ENCODE measurements around the gene ANKRD10. TPM values are rescaled to one million over a fixed set of nuclear protein-coding genes. Genes with fewer than 3 reads are reported as not detected.

Gene ANKRD10
- total and polyA plus RNA-seq, 2 experiments from 2014 or later: 250 to 277 TPM

- no peak overlapping the region for H3K27ac ChIP-seq (ENCODE audit: low read depth)
- Mint-ChIP-seq H3K27ac (no peak overlapping the region), H3K4me3 (no peak overlapping the region), H3K4me1 (no peaks in the 10 kb centered on the region; the same call in 2 of the 3 replicates), H3K36me3 (ENCODE audit: low read depth) (peaks cover 48% of the 10 kb centered on the region), H3K27me3 (ENCODE audit: insufficient read depth, low read depth, poor library complexity) (peaks cover 6% of the 10 kb centered on the region), H3K9me3 (peaks cover 66% of the 10 kb centered on the region)
- H3K27me3 ChIP-seq (ENCODE audit: insufficient read depth): no peaks in the 10 kb centered on the region
- DNase-seq (ENCODE audit: low spot score): no peak
- no peak overlapping the region for H3K4me2 ChIP-seq
- no peaks in the 10 kb centered on the region for H4K20me1 ChIP-seq (replicated peaks; ENCODE audit: insufficient read depth)
- no peak for ATAC-seq
- H2AFZ ChIP-seq: no peak overlapping the region
- TF ChIP-seq EZH2phosphoT487 (IDR thresholded peaks at IDR 0.05; ENCODE audit: unreplicated experiment) (no peak), EZH2 (IDR thresholded peaks at IDR 0.05; ENCODE audit: low read depth, unreplicated experiment) (no peak), REST (IDR thresholded peaks at IDR 0.05; ENCODE audit: unreplicated experiment) (no peak), CREB1 (CRISPR knock-in tag; IDR thresholded peaks at IDR 0.05; ENCODE audit: low read depth) (no peak), ZNF114 (CRISPR knock-in tag; IDR thresholded peaks at IDR 0.05) (no peak), ZNF331 (CRISPR knock-in tag; IDR thresholded peaks at IDR 0.05; ENCODE audit: low read depth) (no peak), POLR2AphosphoS5 (IDR thresholded peaks at IDR 0.05; ENCODE audit: low read depth) (no peak), CTCF (conservative IDR thresholded peaks at IDR 0.05; ENCODE audit: low read depth in 2 of 2) (no peak), JUNB (IDR thresholded peaks at IDR 0.05; ENCODE audit: unreplicated experiment) (no peak), NANOG (IDR thresholded peaks at IDR 0.05; ENCODE audit: borderline replicate concordance) (no peak), STAT1 (IDR thresholded peaks at IDR 0.05; ENCODE audit: unreplicated experiment) (no peak)
- TF ChIP-seq, protein P1, sequence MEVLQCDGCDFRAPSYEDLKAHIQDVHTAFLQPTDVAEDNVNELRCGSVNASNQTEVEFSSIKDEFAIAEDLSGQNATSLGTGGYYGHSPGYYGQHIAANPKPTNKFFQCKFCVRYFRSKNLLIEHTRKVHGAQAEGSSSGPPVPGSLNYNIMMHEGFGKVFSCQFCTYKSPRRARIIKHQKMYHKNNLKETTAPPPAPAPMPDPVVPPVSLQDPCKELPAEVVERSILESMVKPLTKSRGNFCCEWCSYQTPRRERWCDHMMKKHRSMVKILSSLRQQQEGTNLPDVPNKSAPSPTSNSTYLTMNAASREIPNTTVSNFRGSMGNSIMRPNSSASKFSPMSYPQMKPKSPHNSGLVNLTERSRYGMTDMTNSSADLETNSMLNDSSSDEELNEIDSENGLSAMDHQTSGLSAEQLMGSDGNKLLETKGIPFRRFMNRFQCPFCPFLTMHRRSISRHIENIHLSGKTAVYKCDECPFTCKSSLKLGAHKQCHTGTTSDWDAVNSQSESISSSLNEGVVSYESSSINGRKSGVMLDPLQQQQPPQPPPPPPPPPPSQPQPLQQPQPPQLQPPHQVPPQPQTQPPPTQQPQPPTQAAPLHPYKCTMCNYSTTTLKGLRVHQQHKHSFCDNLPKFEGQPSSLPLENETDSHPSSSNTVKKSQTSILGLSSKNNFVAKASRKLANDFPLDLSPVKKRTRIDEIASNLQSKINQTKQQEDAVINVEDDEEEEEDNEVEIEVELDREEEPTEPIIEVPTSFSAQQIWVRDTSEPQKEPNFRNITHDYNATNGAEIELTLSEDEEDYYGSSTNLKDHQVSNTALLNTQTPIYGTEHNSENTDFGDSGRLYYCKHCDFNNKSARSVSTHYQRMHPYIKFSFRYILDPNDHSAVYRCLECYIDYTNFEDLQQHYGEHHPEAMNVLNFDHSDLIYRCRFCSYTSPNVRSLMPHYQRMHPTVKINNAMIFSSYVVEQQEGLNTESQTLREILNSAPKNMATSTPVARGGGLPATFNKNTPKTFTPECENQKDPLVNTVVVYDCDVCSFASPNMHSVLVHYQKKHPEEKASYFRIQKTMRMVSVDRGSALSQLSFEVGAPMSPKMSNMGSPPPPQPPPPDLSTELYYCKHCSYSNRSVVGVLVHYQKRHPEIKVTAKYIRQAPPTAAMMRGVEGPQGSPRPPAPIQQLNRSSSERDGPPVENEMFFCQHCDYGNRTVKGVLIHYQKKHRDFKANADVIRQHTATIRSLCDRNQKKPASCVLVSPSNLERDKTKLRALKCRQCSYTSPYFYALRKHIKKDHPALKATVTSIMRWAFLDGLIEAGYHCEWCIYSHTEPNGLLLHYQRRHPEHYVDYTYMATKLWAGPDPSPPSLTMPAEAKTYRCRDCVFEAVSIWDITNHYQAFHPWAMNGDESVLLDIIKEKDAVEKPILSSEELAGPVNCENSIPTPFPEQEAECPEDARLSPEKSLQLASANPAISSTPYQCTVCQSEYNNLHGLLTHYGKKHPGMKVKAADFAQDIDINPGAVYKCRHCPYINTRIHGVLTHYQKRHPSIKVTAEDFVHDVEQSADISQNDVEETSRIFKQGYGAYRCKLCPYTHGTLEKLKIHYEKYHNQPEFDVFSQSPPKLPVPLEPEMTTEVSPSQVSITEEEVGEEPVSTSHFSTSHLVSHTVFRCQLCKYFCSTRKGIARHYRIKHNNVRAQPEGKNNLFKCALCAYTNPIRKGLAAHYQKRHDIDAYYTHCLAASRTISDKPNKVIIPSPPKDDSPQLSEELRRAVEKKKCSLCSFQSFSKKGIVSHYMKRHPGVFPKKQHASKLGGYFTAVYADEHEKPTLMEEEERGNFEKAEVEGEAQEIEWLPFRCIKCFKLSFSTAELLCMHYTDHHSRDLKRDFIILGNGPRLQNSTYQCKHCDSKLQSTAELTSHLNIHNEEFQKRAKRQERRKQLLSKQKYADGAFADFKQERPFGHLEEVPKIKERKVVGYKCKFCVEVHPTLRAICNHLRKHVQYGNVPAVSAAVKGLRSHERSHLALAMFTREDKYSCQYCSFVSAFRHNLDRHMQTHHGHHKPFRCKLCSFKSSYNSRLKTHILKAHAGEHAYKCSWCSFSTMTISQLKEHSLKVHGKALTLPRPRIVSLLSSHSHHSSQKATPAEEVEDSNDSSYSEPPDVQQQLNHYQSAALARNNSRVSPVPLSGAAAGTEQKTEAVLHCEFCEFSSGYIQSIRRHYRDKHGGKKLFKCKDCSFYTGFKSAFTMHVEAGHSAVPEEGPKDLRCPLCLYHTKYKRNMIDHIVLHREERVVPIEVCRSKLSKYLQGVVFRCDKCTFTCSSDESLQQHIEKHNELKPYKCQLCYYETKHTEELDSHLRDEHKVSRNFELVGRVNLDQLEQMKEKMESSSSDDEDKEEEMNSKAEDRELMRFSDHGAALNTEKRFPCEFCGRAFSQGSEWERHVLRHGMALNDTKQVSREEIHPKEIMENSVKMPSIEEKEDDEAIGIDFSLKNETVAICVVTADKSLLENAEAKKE (CRISPR knock-in tag; IDR thresholded peaks at IDR 0.05): no peak
- TF ChIP-seq, protein P2, sequence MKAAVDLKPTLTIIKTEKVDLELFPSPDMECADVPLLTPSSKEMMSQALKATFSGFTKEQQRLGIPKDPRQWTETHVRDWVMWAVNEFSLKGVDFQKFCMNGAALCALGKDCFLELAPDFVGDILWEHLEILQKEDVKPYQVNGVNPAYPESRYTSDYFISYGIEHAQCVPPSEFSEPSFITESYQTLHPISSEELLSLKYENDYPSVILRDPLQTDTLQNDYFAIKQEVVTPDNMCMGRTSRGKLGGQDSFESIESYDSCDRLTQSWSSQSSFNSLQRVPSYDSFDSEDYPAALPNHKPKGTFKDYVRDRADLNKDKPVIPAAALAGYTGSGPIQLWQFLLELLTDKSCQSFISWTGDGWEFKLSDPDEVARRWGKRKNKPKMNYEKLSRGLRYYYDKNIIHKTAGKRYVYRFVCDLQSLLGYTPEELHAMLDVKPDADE (IDR thresholded peaks at IDR 0.05): no peak
- no peaks in the 10 kb centered on the region for H3K4me1 ChIP-seq (ENCODE audit: insufficient read depth)
- no peaks in the 10 kb centered on the region; the same call in 1 of the 2 replicates for H3K36me3 ChIP-seq (ENCODE audit: insufficient read depth)
- 0 out of 2 replicates have a peak, but pooled peaks cover under 1% of the 10 kb centered on the region for H3K9me2 ChIP-seq (ENCODE audit: insufficient read depth)
- no peaks in the 10 kb centered on the region for H3F3A ChIP-seq (replicated peaks; ENCODE audit: low read depth)
- no peak overlapping the region for H3K4me3 ChIP-seq
- no peaks in the 10 kb centered on the region for H3K79me2 ChIP-seq (replicated peaks; ENCODE audit: insufficient read depth)
Measured at GRCh38 chr13:110932588-110932987, 17.7 kb upstream of the ANKRD10 start.
